NCI-H1694 treated with DMSO at 0.1 percent for 48 hours (cell line): ENCODE results near the gene NFKBIE.
"Not testable (repeated sequence)": the region's sequence is repeated elsewhere in the genome, so short reads cannot be mapped to it uniquely, and the experiment has no call there.

Source experiments
- DNase-seq: peaks from one replicate; lab custom pipeline; 2025; lab: John Stamatoyannopoulos, UW

NFKBIE gene, protein sequence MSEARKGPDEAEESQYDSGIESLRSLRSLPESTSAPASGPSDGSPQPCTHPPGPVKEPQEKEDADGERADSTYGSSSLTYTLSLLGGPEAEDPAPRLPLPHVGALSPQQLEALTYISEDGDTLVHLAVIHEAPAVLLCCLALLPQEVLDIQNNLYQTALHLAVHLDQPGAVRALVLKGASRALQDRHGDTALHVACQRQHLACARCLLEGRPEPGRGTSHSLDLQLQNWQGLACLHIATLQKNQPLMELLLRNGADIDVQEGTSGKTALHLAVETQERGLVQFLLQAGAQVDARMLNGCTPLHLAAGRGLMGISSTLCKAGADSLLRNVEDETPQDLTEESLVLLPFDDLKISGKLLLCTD

DNA sequence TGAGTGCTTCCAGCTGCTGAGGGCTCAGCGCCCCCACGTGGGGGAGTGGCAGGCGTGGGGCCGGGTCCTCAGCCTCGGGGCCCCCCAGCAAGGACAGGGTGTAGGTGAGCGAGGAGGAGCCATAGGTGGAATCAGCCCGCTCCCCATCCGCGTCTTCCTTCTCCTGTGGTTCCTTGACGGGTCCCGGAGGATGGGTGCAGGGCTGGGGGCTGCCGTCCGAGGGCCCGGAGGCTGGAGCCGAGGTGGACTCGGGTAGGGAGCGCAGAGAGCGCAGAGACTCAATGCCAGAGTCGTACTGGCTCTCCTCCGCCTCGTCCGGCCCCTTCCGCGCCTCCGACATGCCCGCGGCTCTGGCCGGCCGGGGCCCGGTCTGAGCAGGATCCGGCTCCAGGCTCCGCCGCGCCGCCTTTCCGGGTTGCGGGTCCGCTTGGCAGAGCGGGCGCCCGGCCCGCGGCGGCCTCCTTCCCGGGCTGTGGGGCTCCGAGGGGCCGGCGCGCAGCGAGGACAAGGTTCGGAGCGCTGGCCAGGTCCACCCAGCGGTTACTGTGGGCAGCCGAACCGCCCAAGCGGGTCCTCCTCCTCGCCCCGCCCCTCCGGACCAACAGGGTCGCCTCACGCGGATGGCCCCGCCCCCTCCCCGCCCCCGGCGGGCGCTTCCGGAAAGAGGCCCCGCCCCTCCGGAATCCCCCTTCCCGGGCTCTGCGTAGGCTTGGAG is at the start of gene NFKBIE:
NFKBIE (minus strand) TSS at position 545 of the 715 bp plus-strand sequence; CDS start at position 340, 205 bp downstream.
- DNase-seq, result peak; percentile 38

GRCh38 chr6:44314657-44315056 is 49.3 kb upstream of the NFKBIE start:
- not testable (repeated sequence) for DNase-seq

GRCh38 chr6:44312901-44313788 is 47.8 kb upstream of the NFKBIE start, which contains the start of gene AARS2:
Gene AARS2, minus strand, starts transcription at chr6:44313347. Its CDS starts 24 bp downstream, at chr6:44313323.
- peak; percentile 57 for DNase-seq

DNA sequence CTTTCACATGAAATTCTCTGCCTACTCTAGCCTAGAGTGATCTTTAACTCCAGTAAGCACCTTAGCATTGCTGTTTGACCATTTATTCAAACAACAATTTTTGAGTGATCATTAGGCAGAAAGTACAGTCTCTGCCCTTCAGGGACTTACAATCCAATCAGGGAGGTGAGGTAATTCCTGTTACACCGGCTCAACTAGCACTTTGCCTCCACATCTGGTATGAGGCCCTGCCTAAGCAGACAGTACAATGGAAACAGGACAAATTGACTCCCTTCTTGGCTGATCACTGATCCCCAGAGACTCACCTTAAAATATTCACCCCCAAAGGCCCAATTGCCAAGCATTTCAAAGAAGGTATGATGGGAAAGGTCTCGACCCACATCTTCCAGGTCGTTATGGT is 46.4 kb upstream of the NFKBIE start:
- DNase-seq, result no peak

DNA sequence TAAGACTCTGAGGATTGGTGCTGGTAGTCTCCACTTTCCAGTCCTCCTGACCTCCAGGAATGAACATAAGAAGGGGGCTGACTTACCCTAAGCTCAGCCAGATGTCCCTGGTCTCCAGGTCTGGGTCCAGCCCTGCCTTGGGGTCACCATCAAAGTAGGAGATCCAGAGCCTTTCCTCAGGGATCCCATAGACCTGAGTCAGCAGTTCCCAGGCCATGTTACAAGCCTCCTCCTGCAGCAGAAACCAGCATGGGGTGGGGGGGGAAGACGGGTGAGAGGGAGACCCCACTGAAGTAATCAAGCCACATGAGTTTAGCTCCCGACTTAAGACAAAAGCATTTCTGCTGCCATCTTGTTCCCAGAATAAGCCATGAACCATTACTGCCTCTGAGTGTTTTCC is 46.0 kb upstream of the NFKBIE start:
- DNase-seq, result no peak

DNA sequence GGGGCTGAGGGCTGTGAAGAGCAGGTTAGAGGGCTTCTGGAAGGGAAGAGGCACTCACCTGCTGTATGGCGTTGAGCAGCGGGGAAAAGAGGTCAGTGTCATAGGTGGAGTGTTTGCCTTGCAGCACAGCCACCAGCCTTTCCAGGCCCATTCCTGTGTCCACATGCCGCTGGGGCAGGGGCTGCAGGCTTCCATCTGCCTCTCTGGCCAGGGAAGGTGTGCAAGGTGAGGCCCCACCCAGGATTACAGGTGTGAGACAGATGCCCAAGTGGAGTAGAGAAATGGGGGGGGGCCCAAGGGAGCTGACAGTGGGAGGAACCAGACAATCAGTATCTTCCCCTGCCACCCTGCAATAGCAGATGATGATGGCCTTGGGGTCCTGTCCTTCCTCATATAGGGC is 44.9 kb upstream of the NFKBIE start:
- DNase-seq, result no peak

GRCh38 chr6:44309631-44310030 is 44.3 kb upstream of the NFKBIE start:
- DNase-seq, result no peak

DNA sequence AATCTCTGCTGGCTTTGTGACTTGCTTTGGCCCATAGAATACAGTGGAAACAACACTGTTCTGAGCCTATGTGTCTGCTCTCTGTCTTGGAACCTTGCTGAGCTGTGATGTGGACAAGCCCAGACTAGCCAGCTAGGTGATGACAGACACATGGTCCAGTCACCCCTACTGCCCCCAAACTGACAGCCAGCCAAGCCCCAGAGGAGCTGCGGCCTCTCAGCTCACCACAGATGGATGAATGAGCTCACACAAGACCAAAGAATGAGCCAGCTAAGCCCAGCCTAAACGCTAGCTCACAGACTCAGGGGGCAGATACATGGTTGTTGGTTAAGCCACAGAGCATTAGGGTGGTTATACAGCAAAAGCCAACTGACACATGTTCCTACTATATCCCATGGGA is 43.7 kb upstream of the NFKBIE start:
- DNase-seq, result no peak

DNA sequence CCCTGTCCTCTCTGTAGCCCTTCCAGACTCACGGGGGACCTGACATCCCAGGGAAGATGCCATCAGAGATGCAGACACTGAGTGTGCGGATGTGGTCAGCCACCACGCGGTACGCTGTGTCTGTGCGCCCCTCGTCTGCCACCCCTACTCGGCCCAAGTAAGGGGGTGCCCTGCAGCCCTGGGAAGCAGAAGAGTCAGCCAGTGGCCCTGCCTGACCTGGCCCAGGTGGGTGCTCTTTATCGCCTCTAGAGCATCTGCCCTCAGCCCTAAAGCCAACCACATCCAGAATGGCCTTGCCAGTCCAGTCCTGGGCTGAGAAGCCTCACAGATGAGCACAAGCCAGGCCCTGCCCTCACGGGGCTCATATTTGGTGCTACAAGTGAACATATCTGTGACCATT is 41.9 kb upstream of the NFKBIE start:
- no peak for DNase-seq

- no peak for DNase-seq
These were observed 41.4 kb upstream of the NFKBIE start for GRCh38 chr6:44306710-44307109.

DNA sequence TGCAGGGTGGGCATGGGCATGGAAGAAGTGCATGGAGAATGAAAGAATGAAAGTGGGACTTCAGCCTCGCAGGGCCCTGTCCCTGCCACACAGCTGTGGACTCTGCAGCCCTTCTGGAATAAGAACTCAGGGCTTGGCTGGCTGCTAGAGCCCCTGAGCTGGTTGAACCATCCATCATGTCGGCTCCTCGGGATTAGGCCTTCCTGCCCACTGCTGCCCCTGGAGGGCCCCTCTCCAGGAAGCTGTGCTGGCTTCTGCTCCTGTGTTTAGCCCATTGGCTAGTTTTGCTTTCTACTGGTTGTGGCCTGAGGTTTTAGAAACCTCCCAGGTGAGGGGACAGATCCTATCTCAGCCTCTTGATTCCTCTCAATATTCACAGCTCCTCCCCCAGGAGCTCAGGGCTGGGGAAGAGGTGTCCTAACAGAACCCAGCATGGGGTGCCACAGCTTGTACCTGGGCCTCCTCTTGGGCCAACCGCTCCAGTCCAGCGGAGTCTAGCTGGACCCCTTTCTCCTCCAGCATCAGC is 39.9 kb upstream of the NFKBIE start:
- DNase-seq, result no peak

GRCh38 chr6:44304282-44305199 is 39.2 kb upstream of the NFKBIE start:
- DNase-seq, result no peak

DNA sequence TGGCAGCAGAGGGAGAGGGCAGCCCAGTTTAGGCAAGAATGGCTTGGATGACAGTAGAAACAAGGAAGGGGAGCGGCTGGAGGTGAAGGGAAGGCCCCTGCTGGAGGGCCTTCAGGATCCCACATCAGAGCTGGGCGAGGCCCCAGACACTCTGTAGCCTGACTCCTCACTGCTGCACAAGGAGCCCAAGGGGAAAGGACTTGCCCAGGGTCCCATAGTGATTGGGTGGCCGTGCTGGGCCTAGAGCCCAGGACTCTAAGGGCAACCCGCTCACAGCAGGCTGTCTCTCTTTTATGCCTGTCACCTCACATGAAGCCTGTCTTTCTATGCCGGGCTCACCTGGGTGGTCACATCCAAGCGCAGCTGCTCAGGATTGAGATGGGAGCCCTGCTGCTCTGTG is 38.5 kb upstream of the NFKBIE start:
- no peak for DNase-seq

DNA sequence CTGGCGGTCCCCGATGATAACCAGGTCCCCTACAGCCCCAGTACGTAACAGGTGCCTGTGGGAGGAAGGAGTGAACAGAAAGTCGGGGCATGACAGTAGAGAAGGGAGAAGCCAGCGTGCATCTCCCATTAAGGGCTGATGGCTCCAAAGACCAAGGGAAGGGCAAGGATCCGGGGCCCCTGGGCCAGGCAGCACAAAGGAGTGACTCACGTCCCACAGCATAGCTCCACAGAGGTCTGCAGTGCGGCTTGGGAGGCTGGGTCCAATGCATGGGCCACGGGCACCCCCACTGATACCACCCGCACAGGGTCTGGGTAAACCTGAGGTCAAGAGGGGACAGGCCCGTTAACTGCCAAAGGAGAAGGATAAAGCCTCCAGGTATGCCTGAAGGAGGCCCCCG is 37.5 kb upstream of the NFKBIE start:
- no peak for DNase-seq

- DNase-seq, result no peak
These were observed 36.6 kb upstream of the NFKBIE start for GRCh38 chr6:44301782-44302564.

- no peak for DNase-seq
These were observed 35.8 kb upstream of the NFKBIE start for GRCh38 chr6:44301106-44301505.

- DNase-seq, result no peak
These were observed 35.0 kb upstream of the NFKBIE start for GRCh38 chr6:44300292-44300823.

GRCh38 chr6:44298864-44299263 is 33.5 kb upstream of the NFKBIE start:
- no peak for DNase-seq

DNA sequence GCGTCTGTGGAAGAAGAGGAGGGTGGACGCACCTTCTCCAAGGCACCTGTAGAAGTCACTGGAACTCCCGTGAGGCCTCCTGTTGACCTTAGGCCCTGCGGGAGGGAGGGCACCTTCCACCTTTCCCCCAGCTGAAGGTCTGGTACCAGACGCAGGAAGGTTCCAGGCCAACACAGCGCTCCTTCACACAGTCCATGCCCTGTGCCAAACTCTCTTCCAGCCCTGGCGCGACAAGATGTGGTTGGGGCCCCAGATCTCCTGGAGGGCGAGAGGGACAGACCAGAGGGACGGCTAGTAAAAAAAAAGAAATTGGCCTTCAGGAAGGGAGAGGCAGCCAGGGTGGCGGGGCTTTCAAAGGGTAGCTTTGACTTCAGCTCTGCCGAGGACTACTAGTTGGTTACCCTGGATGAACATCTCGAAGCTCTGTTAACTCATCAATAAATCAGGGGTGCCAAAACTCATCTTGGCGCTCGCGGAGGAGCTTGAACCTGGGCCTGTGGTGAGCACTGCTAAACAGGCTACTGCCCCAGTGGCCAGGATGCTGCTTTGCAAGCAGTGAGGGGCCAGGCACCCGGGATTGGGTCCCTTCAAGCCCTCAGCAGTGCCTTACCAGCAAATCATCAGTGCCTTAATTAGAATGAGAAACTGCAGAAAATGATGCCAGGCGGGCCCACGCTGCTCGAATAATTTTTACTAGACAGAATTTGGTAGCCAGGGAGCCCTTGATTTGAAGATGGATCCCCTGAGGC is 32.9 kb upstream of the NFKBIE start:
- no peak for DNase-seq
